Mesenchymal stem cell (in vitro differentiated cells and primary cell): ENCODE measurements around the gene FADS6.
"Not testable (repeated sequence)": the region's sequence is repeated elsewhere in the genome, so short reads cannot be mapped to it uniquely, and the experiment has no call there.

Source experiments
- DNase-seq: peaks from one replicate; pipeline ENCODE4 v3.0.0-alpha.2; 2013
- H2AFZ ChIP-seq: one replicate; pipeline ENCODE4 v1.6.1; 2013; ENCODE audit warnings: low read depth, mild to moderate bottlenecking, control low read depth, inconsistent platforms, low read length, moderate library complexity
- H2AK5ac ChIP-seq: 2 replicates; pipeline ENCODE4 v1.6.1; 2013; ENCODE audit warnings: low read length, moderate library complexity, mild to moderate bottlenecking, inconsistent platforms; ENCODE audit not compliant: severe bottlenecking
- H2BK120ac ChIP-seq: one replicate; pipeline ENCODE4 v1.6.1; 2013; ENCODE audit warnings: low read depth, mild to moderate bottlenecking, inconsistent platforms, low read length, moderate library complexity
- H2BK12ac ChIP-seq, 2 experiments: one replicate each; pipeline ENCODE4 v1.6.1; 2013; ENCODE audit warnings: inconsistent platforms in 2 of 2, low read length in 2 of 2, mild to moderate bottlenecking in 2 of 2, moderate library complexity in 2 of 2, control low read depth in 1 of 2
- H2BK15ac ChIP-seq: one replicate; pipeline ENCODE4 v1.6.1; 2013; ENCODE audit warnings: mild to moderate bottlenecking, low read depth, inconsistent platforms; ENCODE audit not compliant: poor library complexity, severe bottlenecking
- H2BK5ac ChIP-seq: 2 replicates; pipeline ENCODE4 v1.6.1; 2013; ENCODE audit warnings: low read depth, mild to moderate bottlenecking, low read length, control low read depth, inconsistent platforms; ENCODE audit not compliant: poor library complexity, severe bottlenecking
- H3K14ac ChIP-seq, 2 experiments: one replicate each; pipeline ENCODE4 v1.6.1; 2013; ENCODE audit warnings: inconsistent platforms in 2 of 2, low read length in 2 of 2, control low read depth in 1 of 2, mild to moderate bottlenecking in 1 of 2, moderate library complexity in 1 of 2
- H3K18ac ChIP-seq, 2 experiments: one replicate each; pipeline ENCODE4 v1.6.1; 2013; ENCODE audit warnings: inconsistent platforms in 2 of 2, low read length in 2 of 2, control low read depth in 1 of 2, low read depth in 1 of 2, mild to moderate bottlenecking in 1 of 2
- H3K23ac ChIP-seq, 2 experiments: one replicate each; pipeline ENCODE4 v1.6.1; 2013; ENCODE audit warnings: inconsistent platforms in 2 of 2, low read length in 2 of 2, mild to moderate bottlenecking in 2 of 2, moderate library complexity in 2 of 2, control low read depth in 1 of 2
- H3K27ac ChIP-seq: 2 replicates; pipeline ENCODE4 v1.5.1; 2013; ENCODE audit warnings: mild to moderate bottlenecking, moderate library complexity, low read length, control low read depth, inconsistent platforms; ENCODE audit not compliant: poor library complexity, severe bottlenecking
- H3K27me3 ChIP-seq, 2 experiments: 2 replicates each; pipeline versions ENCODE4 v1.6.1 to v1.7.0; 2013; ENCODE audit warnings: low read length in 2 of 2, mild to moderate bottlenecking in 2 of 2, moderate library complexity in 2 of 2, control low read depth in 1 of 2, inconsistent platforms in 1 of 2; ENCODE audit not compliant: control insufficient read depth in 1 of 2, insufficient read depth in 1 of 2
- H3K36me3 ChIP-seq, 2 experiments: 2 replicates each; pipeline versions ENCODE4 v1.6.1 to v1.7.0; 2013; ENCODE audit warnings: low read length in 2 of 2, control low read depth in 1 of 2, inconsistent platforms in 1 of 2, low read depth in 1 of 2, mild to moderate bottlenecking in 1 of 2; ENCODE audit not compliant: insufficient read depth in 2 of 2, control insufficient read depth in 1 of 2
- H3K4ac ChIP-seq, 2 experiments: one replicate each; pipeline ENCODE4 v1.6.1; 2013; ENCODE audit warnings: inconsistent platforms in 2 of 2, low read length in 2 of 2, mild to moderate bottlenecking in 2 of 2, moderate library complexity in 2 of 2, control low read depth in 1 of 2, low read depth in 1 of 2
- H3K4me1 ChIP-seq: 2 replicates; pipeline ENCODE4 v1.6.1; 2013; ENCODE audit warnings: low read depth, low read length, control low read depth; ENCODE audit not compliant: control insufficient read depth, insufficient read depth
- H3K4me2 ChIP-seq: 2 replicates; pipeline ENCODE4 v1.6.1; 2013; ENCODE audit warnings: low read length, mild to moderate bottlenecking, inconsistent platforms; ENCODE audit not compliant: poor library complexity, severe bottlenecking
- H3K4me3 ChIP-seq, 2 experiments: 2 replicates each; pipeline versions ENCODE4 v1.5.1 to v1.7.0; 2013; ENCODE audit warnings: low read length in 2 of 2, mild to moderate bottlenecking in 2 of 2, control low read depth in 1 of 2, low read depth in 1 of 2; ENCODE audit not compliant: insufficient read depth in 1 of 2
- H3K79me1 ChIP-seq: replicated peaks from 2 replicates; pipeline ENCODE4 v1.6.1; 2013; ENCODE audit warnings: mild to moderate bottlenecking, control low read depth, low read length, inconsistent platforms; ENCODE audit not compliant: poor library complexity, severe bottlenecking
- H3K9ac ChIP-seq: 2 replicates; pipeline ENCODE4 v1.7.0; 2013; ENCODE audit warnings: mild to moderate bottlenecking, low read length, moderate library complexity
- H3K9me3 ChIP-seq: 2 replicates; pipeline ENCODE4 v1.7.0; 2013; ENCODE audit warnings: mild to moderate bottlenecking, low read length; ENCODE audit not compliant: control insufficient read depth
- H4K8ac ChIP-seq: one replicate; pipeline ENCODE4 v1.6.1; 2013; ENCODE audit warnings: inconsistent platforms, mild to moderate bottlenecking, low read length, moderate library complexity
- H4K91ac ChIP-seq: one replicate; pipeline ENCODE4 v1.6.1; 2013; ENCODE audit warnings: mild to moderate bottlenecking, low read length, inconsistent platforms
- WGBS: methylation state at CpG from one replicate; pipeline ENCODE4 v1.1.7; 2013; ENCODE audit warnings: mixed read lengths; 5-methylcytosine and 5-hydroxymethylcytosine counted together

Gene FADS6

GRCh38 chr17:74870512-74870911, 22.9 kb downstream of the FADS6 start:
- no peak overlapping the region for H3K23ac ChIP-seq
- H3K4me1 ChIP-seq = peaks cover 38% of the 10 kb centered on the region
- peak; percentile 33 for DNase-seq
- no peak overlapping the region for H3K4me3 ChIP-seq
- no peak overlapping the region for H4K8ac ChIP-seq
- no peak overlapping the region for H2AK5ac ChIP-seq
- H4K91ac ChIP-seq = no peak overlapping the region
- WGBS = 95% methylated on average over 3 of the region's 3 CpGs
- no peaks in the 10 kb centered on the region for H3K9me3 ChIP-seq
- no peak overlapping the region for H2AFZ ChIP-seq
- no peak overlapping the region for H2BK12ac ChIP-seq
- no peak overlapping the region for H2BK15ac ChIP-seq
- H3K4ac ChIP-seq = no peak overlapping the region
- H2BK120ac ChIP-seq = no peak overlapping the region
- no peaks in the 10 kb centered on the region for H3K27me3 ChIP-seq
- H2BK5ac ChIP-seq = no peak overlapping the region
- H3K18ac ChIP-seq = no peak overlapping the region
- H3K79me1 ChIP-seq = peaks cover 23% of the 10 kb centered on the region
- no peak overlapping the region for H3K14ac ChIP-seq
- H3K36me3 ChIP-seq = peaks cover 9 to 25% of the 10 kb centered on the region in 2 experiments
- H3K9ac ChIP-seq = no peak overlapping the region
- no peak overlapping the region for H3K27ac ChIP-seq
- H3K4me2 ChIP-seq = no peak overlapping the region

GRCh38 chr17:74870028-74870427, 23.4 kb downstream of the FADS6 start:
- H3K27ac ChIP-seq, H2BK5ac ChIP-seq, H2AK5ac ChIP-seq, H3K9me3 ChIP-seq, H2AFZ ChIP-seq, H3K4me2 ChIP-seq, H3K14ac ChIP-seq, H2BK15ac ChIP-seq, H3K18ac ChIP-seq, H3K9ac ChIP-seq, H3K27me3 ChIP-seq, H3K23ac ChIP-seq, H4K91ac ChIP-seq, H3K4me3 ChIP-seq, DNase-seq, H2BK12ac ChIP-seq, H4K8ac ChIP-seq, H2BK120ac ChIP-seq, H3K4ac ChIP-seq: not testable (repeated sequence)
- Histone ChIP-seq H3K36me3 (peaks cover 13 to 27% of the 10 kb centered on the region in 2 experiments), H3K79me1 (peaks cover 23% of the 10 kb centered on the region), H3K4me1 (peaks cover 38% of the 10 kb centered on the region)
- 92% methylated on average over 8 of the region's 9 CpGs for WGBS

GRCh38 chr17:74868908-74869255, 24.6 kb downstream of the FADS6 start:
- no peak overlapping the region for H3K4me3 ChIP-seq
- 98% methylated on average over 6 of the region's 6 CpGs for WGBS
- no peaks in the 10 kb centered on the region for H3K27me3 ChIP-seq
- H2BK5ac ChIP-seq = no peak overlapping the region
- no peak overlapping the region for H2BK12ac ChIP-seq
- no peak overlapping the region for H3K23ac ChIP-seq
- no peak overlapping the region for H2AK5ac ChIP-seq
- no peak overlapping the region for H4K91ac ChIP-seq
- H3K79me1 ChIP-seq = peaks cover 25% of the 10 kb centered on the region
- H3K9ac ChIP-seq = no peak overlapping the region
- no peak for DNase-seq
- peaks cover 41% of the 10 kb centered on the region for H3K4me1 ChIP-seq
- H3K36me3 ChIP-seq = peaks cover 14 to 35% of the 10 kb centered on the region in 2 experiments
- no peak overlapping the region for H2AFZ ChIP-seq
- H3K4ac ChIP-seq = no peak overlapping the region
- no peak overlapping the region for H3K18ac ChIP-seq
- no peak overlapping the region for H2BK15ac ChIP-seq
- H2BK120ac ChIP-seq = no peak overlapping the region
- H3K14ac ChIP-seq = no peak overlapping the region
- H3K4me2 ChIP-seq = no peak overlapping the region
- H3K9me3 ChIP-seq = no peaks in the 10 kb centered on the region
- no peak overlapping the region for H4K8ac ChIP-seq
- no peak overlapping the region for H3K27ac ChIP-seq

GRCh38 chr17:74868251-74868907, 25.1 kb downstream of the FADS6 start:
- WGBS = 78% methylated on average over 12 of the region's 12 CpGs
- Histone ChIP-seq H2BK12ac (no peak overlapping the region), H3K27me3 (no peaks in the 10 kb centered on the region), H2AK5ac (no peak overlapping the region), H3K9ac (no peak overlapping the region), H3K4ac (no peak overlapping the region), H3K9me3 (no peaks in the 10 kb centered on the region), H4K91ac (no peak overlapping the region), H4K8ac (no peak overlapping the region), H2BK120ac (no peak overlapping the region), H3K79me1 (peaks cover 25% of the 10 kb centered on the region), H3K4me1 (peaks cover 41% of the 10 kb centered on the region), H3K36me3 (peaks cover 19 to 40% of the 10 kb centered on the region in 2 experiments), H2BK5ac (no peak overlapping the region), H3K18ac (no peak overlapping the region), H3K23ac (no peak overlapping the region), H3K4me2 (no peak overlapping the region), H2AFZ (no peak overlapping the region), H3K14ac (no peak overlapping the region), H2BK15ac (no peak overlapping the region), H3K4me3 (no peak overlapping the region), H3K27ac (no peak overlapping the region)
- no peak for DNase-seq
